H7 (cell line): ENCODE results near the gene TRAPPC12. TPM values are rescaled to one million over a fixed set of nuclear protein-coding genes. Genes with fewer than 3 reads are reported as not detected.
"Not testable (repeated sequence)": the region's sequence is repeated elsewhere in the genome, so short reads cannot be mapped to it uniquely, and the experiment has no call there.

Source experiments
- DNase-seq: peaks from one replicate; pipeline ENCODE4 v3.0.0; 2012
- H3K27me3 ChIP-seq: 2 replicates; pipeline ENCODE4 v1.6.0; 2011; ENCODE audit warnings: mild to moderate bottlenecking, low read length; ENCODE audit not compliant: control insufficient read depth, insufficient read depth
- H3K36me3 ChIP-seq: replicated peaks from 2 replicates; pipeline ENCODE4 v1.5.1; 2011; ENCODE audit warnings: low read length; ENCODE audit not compliant: control insufficient read depth, insufficient read depth
- H3K4me3 ChIP-seq: 2 replicates; pipeline ENCODE4 v1.5.1; 2011; ENCODE audit warnings: low read depth, mild to moderate bottlenecking, control low read depth, low read length, moderate library complexity; ENCODE audit not compliant: insufficient read depth
- total RNA-seq: library from RNA; depleted of rRNA; stranded (reverse); fragments of >200 nt; shearing (Covaris generic); gene quantifications from 2 replicates; pipeline ENCODE4 v1.2.3, GENCODE V29; 2014

TRAPPC12 gene
- total RNA-seq, 1 experiment from 2014 or later = 62.2 TPM

DNA sequence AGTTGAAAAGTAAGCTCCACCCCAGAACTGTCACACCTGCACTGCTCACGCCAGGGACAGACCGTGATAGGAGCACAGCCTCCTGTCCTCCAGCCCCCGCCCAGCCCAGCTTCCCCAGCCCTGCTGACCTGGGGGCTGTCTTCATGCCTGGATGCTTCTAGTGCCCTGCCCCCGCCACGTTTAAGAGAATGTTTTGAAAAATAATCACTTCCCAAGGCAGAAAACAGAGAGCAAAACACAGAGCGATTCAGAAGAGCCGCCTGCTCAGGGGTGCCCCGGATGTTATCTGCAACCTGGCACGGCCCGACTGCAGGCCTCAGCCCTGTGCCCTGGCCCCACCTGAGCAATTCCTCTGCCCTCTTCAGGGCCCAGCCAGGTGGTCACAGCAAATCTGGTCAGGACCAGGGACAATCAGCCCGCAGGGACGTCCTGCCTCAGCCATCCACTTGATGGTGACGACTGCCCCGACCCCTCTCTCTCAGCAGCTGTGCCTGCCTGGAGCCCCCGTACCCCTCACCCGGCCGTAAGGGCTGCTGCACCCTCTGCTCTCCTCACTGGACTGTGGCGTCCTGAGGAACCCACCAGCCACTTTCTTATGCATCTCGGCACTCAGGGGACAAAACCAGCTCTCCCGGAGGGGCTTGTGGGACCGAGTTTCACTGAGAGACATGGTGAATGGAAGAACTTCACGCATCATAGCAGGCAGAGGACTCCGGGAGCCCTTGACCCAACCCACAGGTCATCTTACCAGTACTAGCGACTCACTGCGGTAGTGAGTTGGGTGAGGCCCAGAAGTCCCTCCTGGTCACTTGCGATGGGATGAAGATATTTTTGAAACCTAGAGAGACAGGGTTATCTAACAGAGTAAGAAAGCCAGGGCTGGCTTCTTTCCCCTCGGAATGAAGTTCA, 109.6 kb downstream of the TRAPPC12 start:
- H3K4me3 ChIP-seq = no peak overlapping the region
- H3K36me3 ChIP-seq = no peaks in the 10 kb centered on the region
- no peaks in the 10 kb centered on the region for H3K27me3 ChIP-seq
- peak; percentile 74 for DNase-seq

DNA sequence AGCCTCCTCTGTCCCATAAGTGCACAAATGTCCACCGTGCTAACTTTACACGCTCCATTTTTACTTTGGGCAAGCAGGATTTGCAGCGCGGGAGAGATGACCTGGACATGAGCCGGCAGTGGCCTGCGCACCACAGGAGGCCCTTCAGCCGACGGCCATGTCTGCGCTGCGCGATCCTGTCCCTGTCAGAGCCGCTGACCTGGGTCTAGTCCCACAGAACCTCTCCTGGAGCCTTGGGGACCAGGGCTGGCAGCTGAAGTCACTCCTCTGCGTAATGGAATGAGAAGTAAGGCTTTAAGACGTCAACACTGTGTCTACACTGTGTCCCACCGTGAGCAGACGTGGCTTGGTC, 110.2 kb downstream of the TRAPPC12 start:
- H3K36me3 ChIP-seq = no peaks in the 10 kb centered on the region
- no peaks in the 10 kb centered on the region for H3K27me3 ChIP-seq
- H3K4me3 ChIP-seq = no peak overlapping the region
- peak; percentile 35 for DNase-seq

DNA sequence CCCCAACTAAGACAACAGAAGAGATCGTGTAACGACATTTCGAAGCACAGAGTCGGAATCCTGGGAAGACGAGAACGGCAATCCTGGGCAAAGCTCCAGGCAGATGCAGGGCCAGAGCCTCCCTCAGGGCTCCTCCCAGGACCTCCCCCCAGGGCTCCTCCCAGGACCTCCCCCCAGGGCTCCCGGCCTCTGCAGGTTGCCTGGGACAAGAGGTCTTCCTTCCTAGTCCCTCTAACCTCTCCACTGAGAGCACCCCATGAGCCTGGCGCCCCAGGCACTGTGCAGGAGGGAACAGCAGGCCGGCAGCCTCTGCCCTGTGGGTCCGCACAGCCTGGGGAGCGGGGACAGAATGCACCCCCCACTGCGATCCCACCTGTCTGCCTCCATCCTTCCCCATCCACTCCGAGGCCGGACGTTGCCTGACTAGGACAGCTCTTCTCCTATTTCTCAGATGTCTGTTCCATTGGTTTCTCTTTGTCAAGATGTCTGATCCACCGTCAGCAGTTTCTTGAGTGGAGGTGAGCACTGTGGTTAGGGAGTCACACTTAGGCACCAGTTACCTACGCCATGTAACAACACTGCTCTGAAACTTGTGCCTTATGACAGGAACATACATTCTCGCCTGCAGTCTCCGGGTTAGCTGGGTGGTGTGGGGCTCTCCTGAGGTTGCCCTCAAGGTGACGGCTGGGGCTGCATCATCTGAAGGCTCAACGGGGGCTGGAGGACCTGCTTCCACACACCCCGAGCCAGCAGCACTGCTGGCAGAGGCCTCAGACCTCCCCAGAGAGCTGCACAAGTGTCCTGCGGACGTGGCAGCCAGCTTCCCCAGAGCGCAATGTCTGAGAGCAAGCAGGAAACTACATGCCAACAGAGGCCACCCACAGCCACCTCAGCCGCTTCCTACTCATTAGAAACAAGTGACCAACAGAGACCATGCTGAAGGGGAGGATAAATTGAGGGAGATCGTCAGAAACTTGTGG, 111.0 kb downstream of the TRAPPC12 start:
- peak; percentile 51 for DNase-seq
- H3K27me3 ChIP-seq = no peaks in the 10 kb centered on the region
- no peaks in the 10 kb centered on the region for H3K36me3 ChIP-seq
- H3K4me3 ChIP-seq = no peak overlapping the region

DNA sequence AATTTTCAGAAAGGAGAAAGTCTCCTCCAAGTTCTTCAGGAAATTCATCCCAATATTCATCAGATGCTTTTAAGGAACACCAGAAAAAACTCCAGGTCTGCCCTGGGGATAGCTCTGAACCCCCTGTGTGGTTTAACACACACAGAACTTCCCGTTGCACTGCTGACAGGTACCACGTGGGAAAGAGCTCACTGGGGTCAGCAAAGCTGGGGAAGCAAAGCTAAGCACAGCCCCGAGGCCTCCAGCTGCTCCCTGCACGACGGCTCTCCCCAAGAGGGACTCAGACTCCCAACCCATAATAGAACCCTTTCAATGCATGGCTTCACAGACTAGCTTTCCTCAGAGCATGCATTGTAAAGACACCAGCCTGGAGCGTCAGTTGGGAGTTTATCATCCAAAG, 111.8 kb downstream of the TRAPPC12 start:
- H3K36me3 ChIP-seq = no peaks in the 10 kb centered on the region

DNA sequence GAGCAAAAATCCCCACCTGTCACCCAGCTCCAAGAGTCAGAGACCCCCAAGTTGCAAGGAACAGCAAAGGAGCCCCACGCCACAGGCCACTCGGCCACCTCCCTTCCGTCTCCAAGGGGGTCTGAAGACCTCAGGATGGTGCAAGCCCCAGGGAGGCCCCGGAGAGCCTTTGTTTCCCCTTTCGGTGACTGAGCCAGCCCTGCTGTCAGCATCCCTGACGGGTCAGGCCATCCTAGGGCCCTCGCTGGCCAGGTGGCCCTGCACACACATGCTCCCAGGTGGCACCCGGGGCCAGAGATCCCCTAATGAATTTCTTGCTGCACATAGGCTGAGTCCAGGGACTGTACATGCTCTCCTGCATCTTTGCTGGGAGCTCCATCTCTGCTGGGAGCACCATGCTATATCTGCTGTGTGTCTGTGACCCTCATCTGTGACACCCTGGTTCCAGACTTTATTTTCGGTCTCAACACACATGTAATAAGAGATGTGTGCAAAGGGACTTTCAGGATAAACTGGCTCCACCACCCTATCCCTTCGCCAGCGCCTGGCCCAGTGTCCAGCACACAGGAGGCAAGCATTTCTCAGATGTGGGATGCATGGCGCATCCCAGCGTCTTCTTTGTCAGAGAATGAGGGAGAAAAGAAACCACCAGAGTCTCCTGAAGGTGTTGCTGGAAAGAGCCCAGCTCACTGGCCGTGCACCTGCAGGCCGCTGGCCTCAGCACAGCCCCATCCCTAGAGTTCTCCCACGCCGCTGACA, 112.4 kb downstream of the TRAPPC12 start:
- DNase-seq = peak; percentile 36
- Histone ChIP-seq H3K27me3 (no peaks in the 10 kb centered on the region), H3K36me3 (no peaks in the 10 kb centered on the region), H3K4me3 (no peak overlapping the region)

More for the DNA sequence above, 111.8 kb downstream of the TRAPPC12 start:
- H3K4me3 ChIP-seq = no peak overlapping the region
- no peak for DNase-seq
- H3K27me3 ChIP-seq = no peaks in the 10 kb centered on the region

DNA sequence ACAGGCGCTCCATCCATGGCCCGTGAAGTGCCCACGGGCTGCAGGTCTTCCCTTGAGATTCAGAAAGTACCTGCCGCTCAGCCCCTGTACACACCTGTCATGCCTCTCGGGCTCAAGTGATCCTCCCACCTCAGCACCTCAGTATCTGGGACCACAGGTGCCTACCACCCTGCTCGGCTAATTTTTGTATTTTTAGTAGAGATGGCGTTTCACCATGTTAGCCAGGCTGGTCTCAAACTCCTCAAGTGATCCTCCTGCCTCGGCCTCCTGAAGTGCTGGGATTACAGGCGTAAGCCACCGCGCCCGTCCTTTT, 112.9 kb downstream of the TRAPPC12 start:
- DNase-seq, H3K27me3 ChIP-seq, H3K4me3 ChIP-seq, H3K36me3 ChIP-seq: not testable (repeated sequence)

DNA sequence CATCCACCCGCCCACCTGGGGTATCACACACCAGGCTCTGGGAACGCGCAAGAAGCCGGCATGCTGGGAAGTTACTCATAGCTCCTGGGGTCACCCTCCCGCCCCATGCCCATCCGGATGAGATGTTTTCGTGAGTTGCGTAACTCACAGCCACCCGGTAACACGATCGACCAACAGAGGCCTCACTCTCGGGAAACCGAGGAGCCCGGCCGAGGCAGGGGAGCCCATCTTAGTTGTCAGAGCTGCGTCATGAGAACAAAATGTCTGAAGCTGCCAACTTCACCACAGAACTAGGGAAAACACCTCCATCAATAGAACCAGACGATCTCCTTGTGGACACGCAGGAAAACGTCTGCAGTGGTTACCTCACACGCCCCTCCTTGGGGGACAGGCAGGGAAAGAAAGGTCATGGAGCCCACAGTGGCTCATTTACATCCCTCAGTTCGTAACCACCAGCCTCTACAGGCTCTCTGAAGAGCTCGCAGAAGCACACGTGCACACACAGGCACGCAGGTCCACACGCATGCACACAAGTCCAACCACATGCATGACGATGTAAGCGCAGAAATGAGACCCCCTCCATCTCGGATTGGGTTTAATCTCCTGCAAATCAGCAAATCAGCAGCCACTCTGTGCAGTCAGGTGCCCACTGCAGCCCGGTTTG, 113.6 kb downstream of the TRAPPC12 start:
- Histone ChIP-seq H3K36me3 (no peaks in the 10 kb centered on the region), H3K4me3 (no peak overlapping the region), H3K27me3 (no peaks in the 10 kb centered on the region)
- DNase-seq = peak; percentile 51

DNA sequence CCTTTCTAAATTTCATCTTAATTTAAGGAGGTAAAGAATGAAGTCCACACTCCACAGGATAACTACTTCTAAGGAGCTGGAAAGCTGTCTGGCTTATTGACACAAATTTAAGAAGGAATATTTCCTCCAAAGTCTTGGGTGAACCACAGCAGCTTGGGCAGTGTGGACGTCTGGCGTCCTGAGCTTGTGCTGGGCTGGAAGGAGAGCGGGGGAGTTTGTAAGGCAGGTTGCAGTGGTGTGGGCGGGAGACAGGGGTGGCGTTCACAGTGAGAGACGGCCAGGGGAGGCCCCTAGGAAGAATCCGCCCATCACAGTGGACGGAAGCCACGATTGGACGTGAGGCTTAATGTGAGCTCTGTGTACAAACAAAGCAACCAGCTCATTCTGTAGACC, 114.1 kb downstream of the TRAPPC12 start:
- Histone ChIP-seq H3K4me3 (no peak overlapping the region), H3K36me3 (no peaks in the 10 kb centered on the region), H3K27me3 (no peaks in the 10 kb centered on the region)
- DNase-seq = peak; percentile 88

DNA sequence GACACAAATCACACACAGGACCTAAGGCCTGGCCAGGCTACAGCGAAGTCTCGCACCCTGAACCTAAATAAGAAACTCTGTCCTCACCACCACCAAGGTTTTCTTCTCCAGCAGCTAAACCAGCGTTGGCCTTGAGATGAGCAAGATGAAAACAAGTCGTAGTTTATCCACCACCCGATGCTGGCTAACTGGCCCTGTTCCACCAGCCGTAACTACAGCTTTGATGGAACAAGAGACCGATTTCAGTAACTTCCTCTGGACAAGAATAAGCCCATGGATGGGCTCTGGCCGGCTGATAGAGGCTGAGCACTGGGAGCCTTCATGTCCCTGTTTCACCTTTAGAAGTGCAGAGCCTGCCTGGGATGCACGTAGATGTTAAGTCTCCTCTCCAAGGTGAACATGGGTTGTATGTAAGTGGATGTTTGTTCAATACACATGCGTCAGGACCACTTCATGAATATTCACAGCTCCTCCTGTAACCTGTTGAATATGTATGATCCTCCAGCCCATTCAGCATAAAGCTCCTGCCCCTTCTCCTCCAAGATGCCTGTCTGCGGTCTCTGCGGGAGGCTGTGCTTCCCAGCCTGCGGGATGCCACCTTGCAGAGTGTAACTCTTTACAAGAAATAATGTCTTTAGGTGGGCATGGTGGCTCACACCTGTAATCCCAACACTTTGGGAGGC, 115.6 kb downstream of the TRAPPC12 start:
- H3K27me3 ChIP-seq = no peaks in the 10 kb centered on the region
- DNase-seq = peak; percentile 15
- no peaks in the 10 kb centered on the region for H3K36me3 ChIP-seq
- H3K4me3 ChIP-seq = no peak overlapping the region

DNA sequence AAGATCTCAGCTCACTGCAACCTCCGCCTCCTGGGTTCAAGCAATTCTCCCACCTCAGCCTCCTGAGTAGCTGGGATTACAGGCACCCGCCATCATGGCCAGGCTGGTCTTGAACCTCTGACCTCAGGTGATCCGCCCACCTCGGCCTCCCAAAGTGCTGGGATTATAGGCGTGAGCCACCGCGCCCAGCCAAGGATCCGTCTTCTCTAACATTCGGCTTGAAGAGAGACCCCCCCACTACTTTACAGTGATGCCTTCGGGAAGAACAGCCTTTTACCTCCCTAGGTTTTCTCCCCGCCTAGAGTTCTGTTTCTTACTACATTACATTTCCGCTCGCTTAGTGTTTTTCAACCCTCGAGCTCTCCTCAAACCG, 117.2 kb downstream of the TRAPPC12 start:
- not testable (repeated sequence) for DNase-seq, H3K36me3 ChIP-seq, H3K4me3 ChIP-seq, H3K27me3 ChIP-seq

DNA sequence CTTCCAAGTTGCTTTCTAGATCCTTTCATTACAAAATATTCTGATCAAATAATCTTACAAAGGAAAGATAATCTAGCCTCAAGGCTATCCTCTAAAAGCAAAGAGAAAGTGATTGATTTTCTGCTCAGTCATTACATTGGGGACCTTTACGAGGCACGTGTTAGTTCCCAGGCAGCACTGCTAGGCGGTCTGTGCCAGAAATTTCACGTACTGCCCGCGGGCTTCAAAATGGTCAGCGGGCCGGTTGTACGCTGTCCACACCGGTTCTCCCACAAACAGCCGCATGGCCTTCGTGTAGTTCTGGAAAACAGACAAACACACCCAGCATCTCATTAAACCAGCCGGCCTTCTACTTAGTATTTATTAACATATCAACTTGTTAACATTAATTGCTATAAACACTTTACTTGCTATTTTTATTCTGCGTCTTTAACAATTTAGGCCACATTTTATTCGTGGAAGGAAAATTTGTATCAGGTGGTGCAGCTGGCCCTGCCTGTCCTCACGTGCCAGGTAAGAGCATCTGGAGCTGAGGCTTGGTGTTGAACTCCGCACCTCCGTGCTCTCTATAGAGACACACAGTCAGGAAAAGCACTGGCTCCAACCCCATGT, 119.4 kb downstream of the TRAPPC12 start:
- Histone ChIP-seq H3K27me3 (no peaks in the 10 kb centered on the region), H3K4me3 (no peak overlapping the region), H3K36me3 (no peaks in the 10 kb centered on the region)
- peak; percentile 5 for DNase-seq

DNA sequence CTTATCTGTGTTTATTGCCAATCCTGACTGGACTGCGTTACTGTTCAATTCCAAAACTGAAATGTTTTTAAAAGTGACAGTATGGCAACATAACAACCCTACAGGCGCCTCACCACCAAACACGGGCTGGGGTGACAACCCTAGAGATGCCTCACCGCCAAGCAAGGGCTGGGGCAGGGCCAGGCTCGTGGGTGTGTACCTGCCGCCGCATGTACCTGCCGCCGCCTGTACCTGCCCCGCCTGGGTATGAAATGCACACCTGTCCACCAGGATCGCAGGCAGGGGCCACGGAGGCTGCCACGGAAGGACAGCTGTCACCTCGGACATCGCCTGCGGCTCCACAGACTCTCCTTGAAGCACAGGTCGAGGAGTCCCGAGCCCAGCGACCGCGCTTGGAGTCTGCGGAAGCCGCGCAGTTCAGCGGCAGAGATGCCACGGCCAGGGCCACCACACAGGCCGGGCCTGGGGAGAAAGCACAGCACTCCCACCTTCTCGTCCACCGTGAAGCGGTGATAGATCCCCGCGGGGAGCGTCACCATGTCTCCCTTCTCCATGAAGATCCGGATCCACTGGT, 120.9 kb downstream of the TRAPPC12 start:
- Histone ChIP-seq H3K27me3 (no peaks in the 10 kb centered on the region), H3K4me3 (no peak overlapping the region), H3K36me3 (no peaks in the 10 kb centered on the region)
- DNase-seq = peak; percentile 12

DNA sequence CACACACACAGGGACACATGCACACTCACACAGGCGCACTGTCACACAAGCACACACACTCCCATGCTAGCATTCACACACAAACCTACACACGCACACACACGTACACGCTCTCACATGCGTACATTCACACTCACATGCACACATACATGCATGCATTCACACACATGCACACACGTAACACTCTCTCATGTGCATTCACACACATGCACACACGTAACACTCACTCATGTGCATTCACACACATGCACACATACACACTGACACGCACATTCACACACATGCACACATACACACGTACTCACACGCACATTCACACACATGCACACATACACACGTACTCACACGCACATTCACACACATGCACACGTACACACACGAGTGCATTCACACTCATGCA, 123.6 kb downstream of the TRAPPC12 start:
- no peak for DNase-seq
- no peaks in the 10 kb centered on the region for H3K36me3 ChIP-seq
- no peaks in the 10 kb centered on the region for H3K27me3 ChIP-seq
- no peak overlapping the region for H3K4me3 ChIP-seq
